Measurements from ENCODE around the gene SLC2A6. TPM values are rescaled to one million over a fixed set of nuclear protein-coding genes. Genes with fewer than 3 reads are reported as not detected.

Gene SLC2A6
- total RNA-seq, 1 experiment from 2014 or later: 10.7 TPM

DNA sequence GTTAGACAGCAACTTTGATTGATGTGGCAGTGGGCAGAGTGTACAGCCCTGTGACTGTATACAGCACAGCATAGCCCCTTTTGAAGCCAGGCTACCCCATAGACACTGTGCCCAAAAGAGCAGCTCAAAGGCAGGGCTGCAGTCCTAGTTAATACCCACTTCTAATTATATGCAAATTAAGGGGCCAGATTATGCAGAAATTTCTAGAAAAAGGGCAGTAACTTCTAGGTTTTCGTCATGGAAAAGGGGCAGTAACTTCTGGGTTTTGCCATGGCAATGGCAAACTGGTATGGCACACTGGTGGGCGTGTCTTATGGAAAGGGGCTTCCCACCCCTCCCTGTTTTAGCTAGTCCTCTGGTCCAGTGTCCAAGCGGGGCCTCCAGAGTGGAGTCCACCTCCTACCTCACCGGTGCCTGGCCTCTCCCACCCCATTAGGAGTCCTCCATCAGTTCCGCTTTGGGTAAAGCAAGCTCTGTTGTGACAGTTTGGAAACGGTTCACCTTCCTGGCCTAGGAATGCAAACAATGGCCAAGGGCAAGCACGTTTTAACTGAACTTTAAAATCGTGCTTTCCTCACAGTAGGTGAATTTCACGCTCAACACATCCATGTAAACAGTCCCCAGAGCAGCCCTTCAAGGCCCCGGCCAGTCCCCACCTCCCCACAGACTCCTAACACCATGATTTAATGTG lies 51.1 kb downstream of the SLC2A6 start:
- RAD21 ChIA-PET (ENCODE audit: low non-redundant PET in 1 of 2, low total read pairs in 2 of 2, uncharacterized antibody in 2 of 2, unreplicated experiment in 2 of 2): no interaction called here
- H3K4me2 ChIP-seq (ENCODE audit: low read length): peak overlapping the region; percentile 49

DNA sequence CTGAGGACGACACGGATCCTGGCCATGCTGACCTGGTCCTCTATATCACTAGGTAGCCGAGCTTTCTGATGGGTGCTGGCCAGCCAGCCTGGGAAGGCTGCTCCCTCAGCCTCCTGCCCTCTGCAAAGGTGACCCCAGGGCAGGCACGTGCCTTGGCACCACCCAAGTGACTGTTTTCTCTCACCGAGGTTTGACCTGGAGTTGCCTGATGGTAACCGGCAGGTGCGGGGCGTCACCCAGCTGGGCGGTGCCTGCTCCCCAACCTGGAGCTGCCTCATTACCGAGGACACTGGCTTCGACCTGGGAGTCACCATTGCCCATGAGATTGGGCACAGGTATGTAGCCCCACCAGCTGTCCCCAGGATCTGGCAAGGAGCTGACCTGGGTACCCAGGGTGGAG lies 52.9 kb downstream of the SLC2A6 start:
- ATAC-seq (no peak), DNase-seq (ENCODE audit: low read depth, low spot score) (no peak)
- no TSS peak for BruUV-seq (replicated peaks)
- H4K20me1 ChIP-seq (ENCODE audit: insufficient read depth): no peaks in the 10 kb centered on the region
- H3K4me2 ChIP-seq (ENCODE audit: low read length): no peak overlapping the region
- no peaks in the 10 kb centered on the region for H3K27me3 ChIP-seq (ENCODE audit: insufficient read depth, low read length)
- H3K9me2 ChIP-seq (ENCODE audit: insufficient read depth): no peaks in the 10 kb centered on the region
- no peak overlapping the region for H2AFZ ChIP-seq (ENCODE audit: low read depth, low read length, poor library complexity, severe bottlenecking)
- no peaks in the 10 kb centered on the region for H3K36me3 ChIP-seq (ENCODE audit: control insufficient read depth in 1 of 2, insufficient read depth in 2 of 2, low read length in 2 of 2)
- intact Hi-C loops (cut with micrococcal nuclease): no loop called here
- H3K79me2 ChIP-seq (ENCODE audit: insufficient read depth, low read length): no peaks in the 10 kb centered on the region
- TF ChIP-seq CBX3 (IDR thresholded peaks at IDR 0.05; ENCODE audit: low read depth): no peak
- no peak for TF ChIP-seq RAD21 (IDR thresholded peaks at IDR 0.05; ENCODE audit: low read depth)
- TF ChIP-seq, protein P1, sequence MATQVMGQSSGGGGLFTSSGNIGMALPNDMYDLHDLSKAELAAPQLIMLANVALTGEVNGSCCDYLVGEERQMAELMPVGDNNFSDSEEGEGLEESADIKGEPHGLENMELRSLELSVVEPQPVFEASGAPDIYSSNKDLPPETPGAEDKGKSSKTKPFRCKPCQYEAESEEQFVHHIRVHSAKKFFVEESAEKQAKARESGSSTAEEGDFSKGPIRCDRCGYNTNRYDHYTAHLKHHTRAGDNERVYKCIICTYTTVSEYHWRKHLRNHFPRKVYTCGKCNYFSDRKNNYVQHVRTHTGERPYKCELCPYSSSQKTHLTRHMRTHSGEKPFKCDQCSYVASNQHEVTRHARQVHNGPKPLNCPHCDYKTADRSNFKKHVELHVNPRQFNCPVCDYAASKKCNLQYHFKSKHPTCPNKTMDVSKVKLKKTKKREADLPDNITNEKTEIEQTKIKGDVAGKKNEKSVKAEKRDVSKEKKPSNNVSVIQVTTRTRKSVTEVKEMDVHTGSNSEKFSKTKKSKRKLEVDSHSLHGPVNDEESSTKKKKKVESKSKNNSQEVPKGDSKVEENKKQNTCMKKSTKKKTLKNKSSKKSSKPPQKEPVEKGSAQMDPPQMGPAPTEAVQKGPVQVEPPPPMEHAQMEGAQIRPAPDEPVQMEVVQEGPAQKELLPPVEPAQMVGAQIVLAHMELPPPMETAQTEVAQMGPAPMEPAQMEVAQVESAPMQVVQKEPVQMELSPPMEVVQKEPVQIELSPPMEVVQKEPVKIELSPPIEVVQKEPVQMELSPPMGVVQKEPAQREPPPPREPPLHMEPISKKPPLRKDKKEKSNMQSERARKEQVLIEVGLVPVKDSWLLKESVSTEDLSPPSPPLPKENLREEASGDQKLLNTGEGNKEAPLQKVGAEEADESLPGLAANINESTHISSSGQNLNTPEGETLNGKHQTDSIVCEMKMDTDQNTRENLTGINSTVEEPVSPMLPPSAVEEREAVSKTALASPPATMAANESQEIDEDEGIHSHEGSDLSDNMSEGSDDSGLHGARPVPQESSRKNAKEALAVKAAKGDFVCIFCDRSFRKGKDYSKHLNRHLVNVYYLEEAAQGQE (IDR thresholded peaks at IDR 0.05; ENCODE audit: low read depth): no peak
- no peak for TF ChIP-seq CEBPB (IDR thresholded peaks at IDR 0.05; ENCODE audit: low read depth)
- TF ChIP-seq SP1 (IDR thresholded peaks at IDR 0.05; ENCODE audit: low read depth): no peak
- no peak for TF ChIP-seq POLR2A (IDR thresholded peaks at IDR 0.05; ENCODE audit: borderline replicate concordance, extremely low read depth, insufficient read depth, insufficient read length)
- TF ChIP-seq, protein P2, sequence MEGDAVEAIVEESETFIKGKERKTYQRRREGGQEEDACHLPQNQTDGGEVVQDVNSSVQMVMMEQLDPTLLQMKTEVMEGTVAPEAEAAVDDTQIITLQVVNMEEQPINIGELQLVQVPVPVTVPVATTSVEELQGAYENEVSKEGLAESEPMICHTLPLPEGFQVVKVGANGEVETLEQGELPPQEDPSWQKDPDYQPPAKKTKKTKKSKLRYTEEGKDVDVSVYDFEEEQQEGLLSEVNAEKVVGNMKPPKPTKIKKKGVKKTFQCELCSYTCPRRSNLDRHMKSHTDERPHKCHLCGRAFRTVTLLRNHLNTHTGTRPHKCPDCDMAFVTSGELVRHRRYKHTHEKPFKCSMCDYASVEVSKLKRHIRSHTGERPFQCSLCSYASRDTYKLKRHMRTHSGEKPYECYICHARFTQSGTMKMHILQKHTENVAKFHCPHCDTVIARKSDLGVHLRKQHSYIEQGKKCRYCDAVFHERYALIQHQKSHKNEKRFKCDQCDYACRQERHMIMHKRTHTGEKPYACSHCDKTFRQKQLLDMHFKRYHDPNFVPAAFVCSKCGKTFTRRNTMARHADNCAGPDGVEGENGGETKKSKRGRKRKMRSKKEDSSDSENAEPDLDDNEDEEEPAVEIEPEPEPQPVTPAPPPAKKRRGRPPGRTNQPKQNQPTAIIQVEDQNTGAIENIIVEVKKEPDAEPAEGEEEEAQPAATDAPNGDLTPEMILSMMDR (IDR thresholded peaks at IDR 0.05 in 2 of 3, conservative IDR thresholded peaks at IDR 0.05 in 1 of 3; ENCODE audit: borderline replicate concordance in 1 of 3, insufficient read depth in 1 of 3, low read depth in 2 of 3, low read length in 2 of 3): no peak
- no peak for TF ChIP-seq ELF1 (IDR thresholded peaks at IDR 0.05; ENCODE audit: borderline replicate concordance, low read depth)
- no peak for TF ChIP-seq EZH2 (IDR thresholded peaks at IDR 0.05)
- TF ChIP-seq SIN3A (IDR thresholded peaks at IDR 0.05; ENCODE audit: low read depth): no peak
- TF ChIP-seq EGR1 (IDR thresholded peaks at IDR 0.05; ENCODE audit: low read depth): no peak
- TF ChIP-seq, protein P3, sequence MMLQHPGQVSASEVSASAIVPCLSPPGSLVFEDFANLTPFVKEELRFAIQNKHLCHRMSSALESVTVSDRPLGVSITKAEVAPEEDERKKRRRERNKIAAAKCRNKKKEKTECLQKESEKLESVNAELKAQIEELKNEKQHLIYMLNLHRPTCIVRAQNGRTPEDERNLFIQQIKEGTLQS (IDR thresholded peaks at IDR 0.05): no peak
- no peak for TF ChIP-seq POLR2AphosphoS5 (IDR thresholded peaks at IDR 0.05; ENCODE audit: low read depth, low read length)
- peaks cover 0 to 12% of the 10 kb centered on the region in 2 experiments; a peak in 3 of 4 replicates for H3K4me1 ChIP-seq (ENCODE audit: control insufficient read depth in 1 of 2, insufficient read depth in 2 of 2, low read length in 2 of 2)
- H3K4me3 ChIP-seq (replicated peaks in 1 of 2; ENCODE audit: low read depth in 1 of 2, low read length in 2 of 2): no peak overlapping the region
- ChIA-PET CTCF (no interaction called here), RAD21 (ENCODE audit: low non-redundant PET in 1 of 2, low total read pairs in 2 of 2, uncharacterized antibody in 2 of 2, unreplicated experiment in 2 of 2) (no interaction called here), POLR2A (no interaction called here)
- H3K27ac ChIP-seq (ENCODE audit: low read depth, low read length): no peak overlapping the region
- no peak overlapping the region for H3K9ac ChIP-seq (ENCODE audit: low read length)
- no peaks in the 10 kb centered on the region for H3K9me3 ChIP-seq (ENCODE audit: control insufficient read depth in 1 of 2, insufficient read depth in 1 of 2, low read depth in 1 of 2, low read length in 2 of 2)

More for the DNA sequence above, 51.1 kb downstream of the SLC2A6 start:
- no peak for TF ChIP-seq FOSL1 (IDR thresholded peaks at IDR 0.05; ENCODE audit: low read depth)
- Histone ChIP-seq H3K9me3 (ENCODE audit: control insufficient read depth in 1 of 2, insufficient read depth in 1 of 2, low read depth in 1 of 2, low read length in 2 of 2) (no peaks in the 10 kb centered on the region), H3K9ac (ENCODE audit: low read length) (no peak overlapping the region), H3K79me2 (ENCODE audit: insufficient read depth, low read length) (no peaks in the 10 kb centered on the region), H3K4me1 (ENCODE audit: control insufficient read depth in 1 of 2, insufficient read depth in 2 of 2, low read length in 2 of 2) (peaks cover 0 to 5% of the 10 kb centered on the region in 2 experiments; a peak in 1 of 4 replicates), H3K36me3 (ENCODE audit: control insufficient read depth in 1 of 2, insufficient read depth in 2 of 2, low read length in 2 of 2) (no peaks in the 10 kb centered on the region), H3K4me3 (replicated peaks in 1 of 2; ENCODE audit: low read depth in 1 of 2, low read length in 2 of 2) (no peak overlapping the region; a peak in 1 of 4 replicates), H3K27me3 (ENCODE audit: insufficient read depth, low read length) (no peaks in the 10 kb centered on the region), H4K20me1 (ENCODE audit: insufficient read depth) (no peaks in the 10 kb centered on the region), H2AFZ (ENCODE audit: low read depth, low read length, poor library complexity, severe bottlenecking) (no peak overlapping the region), H3K27ac (ENCODE audit: low read depth, low read length) (no peak overlapping the region), H3K9me2 (ENCODE audit: insufficient read depth) (no peaks in the 10 kb centered on the region)
- DNase-seq (ENCODE audit: low read depth, low spot score): no peak
- no peak; the same call in 1 of the 2 replicates for ATAC-seq
- ChIA-PET CTCF (no interaction called here), POLR2A (no interaction called here)
- intact Hi-C loops (cut with micrococcal nuclease): no loop called here
- no TSS peak for BruUV-seq (replicated peaks)

Measured in HCT116 (cell line).